Thoracic aorta (tissue), 2 donors: ENCODE results near the gene ABCD3. TPM values are rescaled to one million over a fixed set of nuclear protein-coding genes. Genes with fewer than 3 reads are reported as not detected.
A peak's percentile ranks its signal among the peaks of the same experiment; 100 is the strongest.

Experiments used
- ATAC-seq: fragments of 150-250 bp; one replicate; pipeline ENCODE4 v1.8.0; 2017; ENCODE audit warnings: low read depth; ENCODE audit not compliant: insufficient number of reproducible peaks, low FRiP score
- DNase-seq: peaks from one replicate; pipeline ENCODE4 v3.0.0-alpha.2; 2020; ENCODE audit warnings: low spot score
- H3K27ac ChIP-seq, 2 donors: fragments of 200-600 bp; sonication (generic); 1 replicate in 1 of 2; 2 replicates in 1 of 2; pipeline ENCODE4 v1.5.1; 2016; ENCODE audit warnings: mild to moderate bottlenecking in 2 of 2, moderate library complexity in 2 of 2
- H3K27me3 ChIP-seq: fragments of 200-600 bp; sonication (generic); replicated peaks from 2 replicates; pipeline ENCODE4 v1.6.0; 2016; ENCODE audit warnings: mild to moderate bottlenecking; ENCODE audit not compliant: insufficient read depth
- H3K36me3 ChIP-seq: fragments of 200-600 bp; sonication (generic); one replicate; pipeline ENCODE4 v1.5.1; 2016
- H3K4me1 ChIP-seq, 2 donors: fragments of 200-600 bp; sonication (generic); 1 replicate in 1 of 2; 2 replicates in 1 of 2; pipeline versions ENCODE4 v1.5.1 to v1.6.0; 2016; ENCODE audit warnings: low read depth in 2 of 2, mild to moderate bottlenecking in 1 of 2; ENCODE audit not compliant: control insufficient read depth in 1 of 2
- H3K4me3 ChIP-seq: fragments of 200-600 bp; sonication (generic); 2 replicates; pipeline ENCODE4 v1.5.1; 2016; ENCODE audit warnings: mild to moderate bottlenecking
- H3K9me3 ChIP-seq: fragments of 200-600 bp; sonication (generic); 2 replicates; pipeline ENCODE4 v1.5.1; 2016
- CTCF ChIP-seq: fragments of 200-600 bp; sonication (generic); IDR thresholded peaks from one replicate; pipeline ENCODE4 v1.5.1; 2019; ENCODE audit warnings: antibody characterized with exemption
- total RNA-seq, 2 donors: library from RNA; depleted of rRNA; stranded (reverse); fragments of >200 nt; gene quantifications; one replicate each; pipeline versions ENCODE4 v1.1.0 to v1.2.3, GENCODE V29; 2016

The ABCD3 gene
- total RNA-seq, 2 donors from 2014 or later = 14.0 to 31.7 TPM

DNA sequence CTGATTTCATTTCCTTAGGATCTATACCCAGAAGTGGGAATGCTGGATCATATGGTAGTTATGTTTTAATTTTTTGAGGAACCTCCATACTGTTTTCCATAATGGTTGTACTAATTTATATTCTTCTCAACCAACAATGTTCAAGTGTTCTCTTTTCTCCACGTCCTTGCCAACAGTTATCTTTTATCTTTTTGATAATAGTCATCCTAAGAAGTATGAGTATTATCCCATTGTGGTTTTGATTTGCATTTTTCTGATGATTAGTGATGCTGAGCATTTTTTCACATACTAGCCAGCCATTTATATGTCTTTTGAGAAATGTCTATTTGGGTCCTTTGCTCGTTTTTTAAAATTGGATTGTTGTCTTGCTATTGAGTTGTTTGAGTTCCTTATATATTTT is 38.5 kb downstream of the ABCD3 start:
- ATAC-seq = no peak

DNA sequence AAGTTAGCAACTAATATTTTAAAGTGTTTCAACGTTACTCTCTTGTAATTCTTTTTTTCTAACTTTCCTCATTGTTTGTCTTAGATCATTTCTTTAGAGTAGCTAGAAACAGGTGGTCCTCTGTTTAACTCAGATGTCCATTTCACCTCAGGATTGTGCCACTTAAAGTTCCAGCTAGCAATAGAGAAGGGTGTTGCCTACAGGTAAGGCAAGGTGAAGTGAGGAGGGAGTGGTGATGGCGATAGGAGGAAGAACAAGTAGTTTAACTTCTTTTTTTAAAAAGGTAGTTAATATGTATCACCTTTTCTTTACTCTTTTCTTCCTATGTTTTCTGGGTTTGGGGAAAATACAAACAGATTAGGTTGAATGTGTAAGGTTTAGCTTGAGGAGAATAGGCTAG is 44.4 kb downstream of the ABCD3 start:
- Histone ChIP-seq H3K4me3 (no peak overlapping the region), H3K27me3 (no peaks in the 10 kb centered on the region), H3K36me3 (peaks cover 8% of the 10 kb centered on the region), H3K27ac (no peak overlapping the region), H3K9me3 (no peaks in the 10 kb centered on the region), H3K4me1 (no peaks in the 10 kb centered on the region)
- ATAC-seq (no peak), DNase-seq (no peak)
- no peak for TF ChIP-seq CTCF

More for the DNA sequence above, 38.5 kb downstream of the ABCD3 start:
- no peaks in the 10 kb centered on the region for H3K27me3 ChIP-seq
- DNase-seq = no peak
- H3K36me3 ChIP-seq = peaks cover 4% of the 10 kb centered on the region
- no peaks in the 10 kb centered on the region for H3K4me1 ChIP-seq
- H3K4me3 ChIP-seq = no peak overlapping the region
- no peak overlapping the region for H3K27ac ChIP-seq
- no peak for TF ChIP-seq CTCF
- H3K9me3 ChIP-seq = peaks cover 4% of the 10 kb centered on the region

GRCh38 chr1:94463056-94463764 is 45.0 kb downstream of the ABCD3 start:
- ATAC-seq = no peak

DNA sequence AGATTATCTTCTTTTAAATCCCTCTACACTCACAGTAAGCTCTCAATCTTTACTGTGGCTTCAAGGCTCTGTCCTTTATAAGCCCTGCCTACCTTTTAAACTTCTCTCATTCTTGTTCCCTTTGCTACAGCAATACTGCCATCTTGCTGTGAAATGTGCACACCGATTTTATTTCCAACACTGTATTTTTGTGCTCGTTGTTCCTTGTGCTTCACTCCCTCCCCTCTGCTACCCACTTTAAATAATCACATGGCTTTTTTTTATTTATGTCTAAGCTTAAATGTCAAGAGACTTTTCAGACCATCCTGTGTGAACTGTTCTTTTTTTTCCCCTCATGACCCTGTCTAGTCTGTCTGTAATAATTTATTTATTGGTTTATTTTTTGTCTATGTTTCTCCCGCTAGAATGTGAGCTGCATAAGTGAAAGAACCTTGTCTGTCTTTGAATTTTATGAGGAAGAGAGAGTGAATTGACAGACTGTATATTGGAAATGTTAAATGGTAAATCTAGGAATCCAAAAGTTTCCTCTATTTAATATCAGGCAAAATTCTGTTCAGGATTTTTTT is 45.7 kb downstream of the ABCD3 start:
- ATAC-seq = no peak
- DNase-seq = no peak
- peaks cover 8% of the 10 kb centered on the region for H3K36me3 ChIP-seq

More at GRCh38 chr1:94463056-94463764, 45.0 kb downstream of the ABCD3 start:
- Histone ChIP-seq H3K36me3 (peaks cover 8% of the 10 kb centered on the region), H3K4me1 (no peaks in the 10 kb centered on the region), H3K9me3 (no peaks in the 10 kb centered on the region), H3K27me3 (no peaks in the 10 kb centered on the region), H3K4me3 (no peak overlapping the region), H3K27ac (no peak overlapping the region)
- no peak for TF ChIP-seq CTCF
- no peak for DNase-seq

More for the DNA sequence above, 45.7 kb downstream of the ABCD3 start:
- H3K4me3 ChIP-seq = no peak overlapping the region
- no peaks in the 10 kb centered on the region for H3K9me3 ChIP-seq
- H3K27ac ChIP-seq = no peak overlapping the region
- no peaks in the 10 kb centered on the region for H3K27me3 ChIP-seq
- H3K4me1 ChIP-seq = no peaks in the 10 kb centered on the region
- TF ChIP-seq CTCF = peak; percentile 27
